OCI-LY3 (cell line): ENCODE data around the gene DNHD1.

Source experiments
- H2AFZ ChIP-seq: fragments of 200-600, 300-600 bp; shearing (Covaris generic); 2 replicates; pipeline ENCODE4 v1.6.0; 2014; ENCODE audit warnings: antibody characterized with exemption, low read depth, low read length
- H3K27ac ChIP-seq: fragments of 200-600, 300-600 bp; sonication (generic); 2 replicates; pipeline ENCODE4 v1.5.1; 2014; ENCODE audit warnings: mild to moderate bottlenecking, low read length, moderate library complexity, mixed read lengths
- H3K27me3 ChIP-seq: fragments of 200-600, 300-600 bp; sonication (generic); 2 replicates; pipeline ENCODE4 v1.6.1; 2014; ENCODE audit warnings: low read depth, low read length, mixed read lengths
- H3K36me3 ChIP-seq: fragments of 200-600, 300-600 bp; sonication (generic); replicated peaks from 2 replicates; pipeline ENCODE3; 2014; ENCODE audit warnings: low read depth, low read length, mixed read lengths
- H3K4me1 ChIP-seq: fragments of 300-600, 200-600 bp; sonication (generic); 2 replicates; pipeline ENCODE4 v1.6.1; 2014; ENCODE audit warnings: low read length, mixed read lengths
- H3K4me2 ChIP-seq: fragments of 200-600, 300-600 bp; sonication (generic); 2 replicates; pipeline ENCODE4 v1.6.1; 2014; ENCODE audit warnings: low read length, mixed read lengths
- H3K4me3 ChIP-seq: fragments of 300-600, 200-600 bp; sonication (generic); 2 replicates; pipeline ENCODE4 v1.5.1; 2014; ENCODE audit warnings: antibody characterized with exemption, mild to moderate bottlenecking, low read length, moderate library complexity
- H3K79me2 ChIP-seq: fragments of 300-600, 200-600 bp; shearing (Covaris generic); 2 replicates; pipeline ENCODE4 v1.6.1; 2014; ENCODE audit warnings: mild to moderate bottlenecking, low read length, mixed read lengths
- H3K9ac ChIP-seq: fragments of 300-600, 200-600 bp; shearing (Covaris generic); 2 replicates; pipeline ENCODE4 v1.6.0; 2014; ENCODE audit warnings: mild to moderate bottlenecking, low read length, moderate library complexity
- H3K9me3 ChIP-seq: fragments of 200-600, 300-600 bp; shearing (Covaris generic); 2 replicates; pipeline ENCODE4 v1.6.1; 2014; ENCODE audit warnings: low read length, mixed read lengths; ENCODE audit not compliant: insufficient read depth
- H4K20me1 ChIP-seq: fragments of 200-600, 300-600 bp; sonication (generic); 2 replicates; pipeline ENCODE4 v1.6.1; 2016; ENCODE audit warnings: low read length, mixed read lengths; ENCODE audit not compliant: insufficient read depth
- EZH2phosphoT487 ChIP-seq: fragments of 200-600 bp; shearing (Covaris generic); IDR thresholded peaks from 2 replicates; pipeline ENCODE4 v1.6.1; 2018; ENCODE audit warnings: antibody characterized with exemption, mixed run types, low read depth
- TF ChIP-seq, protein P1 (sequence below): fragments of 200-600, 300-600 bp; sonication (generic); IDR thresholded peaks from 2 replicates; pipeline ENCODE4 v1.5.1; 2014; ENCODE audit warnings: antibody characterized with exemption, low read length, low read depth

DNHD1 gene

DNA sequence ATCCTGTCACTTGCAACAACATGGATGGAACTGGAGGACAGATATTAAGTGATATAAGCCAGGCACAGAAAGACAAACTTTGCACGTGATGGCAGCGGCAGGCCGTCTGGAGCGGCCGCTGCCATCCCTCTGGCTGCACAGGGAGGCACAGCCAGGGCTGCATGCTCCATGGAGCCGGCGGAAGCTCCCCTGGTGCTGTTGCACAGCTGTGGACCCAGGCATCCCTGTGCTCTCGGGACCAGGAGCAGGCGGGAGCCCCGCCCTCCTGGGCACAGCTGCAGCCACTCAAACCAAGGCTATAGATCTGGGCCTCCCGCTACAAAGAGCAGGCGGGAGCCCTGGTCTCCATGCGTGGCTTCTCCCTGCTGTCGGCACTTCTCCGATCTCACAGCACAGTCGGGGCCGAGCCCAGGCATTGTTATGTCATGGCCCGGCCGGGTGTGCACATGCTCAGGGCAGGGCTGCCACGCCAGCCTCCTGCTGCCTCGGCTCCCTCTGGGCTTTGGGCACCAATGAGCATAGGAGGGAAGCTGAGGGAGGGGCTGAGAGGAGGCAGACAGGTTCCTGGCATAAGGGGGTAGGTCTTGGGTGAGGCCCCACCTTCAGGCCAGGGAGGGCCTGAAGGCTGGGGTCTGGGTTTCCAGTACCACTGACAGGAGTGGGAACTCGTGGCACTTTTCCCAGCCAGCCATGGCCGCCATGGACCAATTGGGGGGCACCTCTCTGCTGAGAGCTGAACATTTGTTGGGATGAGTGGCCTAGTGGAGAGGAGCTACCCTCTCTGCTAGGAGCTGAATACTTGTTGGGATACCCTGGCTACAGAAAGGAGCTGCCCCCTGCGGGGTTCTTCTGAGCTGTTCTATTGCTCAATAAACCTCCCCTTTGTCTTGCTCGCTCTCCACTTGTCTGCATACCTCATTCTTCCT lies 89.6 kb downstream of the DNHD1 start:
- H3K27me3 ChIP-seq: no peaks in the 10 kb centered on the region
- no peak overlapping the region for H3K4me3 ChIP-seq
- H3K79me2 ChIP-seq: no peaks in the 10 kb centered on the region; the same call in 1 of the 2 replicates
- no peaks in the 10 kb centered on the region for H3K4me1 ChIP-seq
- no peaks in the 10 kb centered on the region for H3K9me3 ChIP-seq
- H3K27ac ChIP-seq: no peak overlapping the region
- peaks cover 13% of the 10 kb centered on the region for H3K36me3 ChIP-seq
- H3K4me2 ChIP-seq: no peak overlapping the region
- no peak overlapping the region for H2AFZ ChIP-seq
- no peaks in the 10 kb centered on the region for H4K20me1 ChIP-seq
- H3K9ac ChIP-seq: no peak overlapping the region
- TF ChIP-seq, protein P1, sequence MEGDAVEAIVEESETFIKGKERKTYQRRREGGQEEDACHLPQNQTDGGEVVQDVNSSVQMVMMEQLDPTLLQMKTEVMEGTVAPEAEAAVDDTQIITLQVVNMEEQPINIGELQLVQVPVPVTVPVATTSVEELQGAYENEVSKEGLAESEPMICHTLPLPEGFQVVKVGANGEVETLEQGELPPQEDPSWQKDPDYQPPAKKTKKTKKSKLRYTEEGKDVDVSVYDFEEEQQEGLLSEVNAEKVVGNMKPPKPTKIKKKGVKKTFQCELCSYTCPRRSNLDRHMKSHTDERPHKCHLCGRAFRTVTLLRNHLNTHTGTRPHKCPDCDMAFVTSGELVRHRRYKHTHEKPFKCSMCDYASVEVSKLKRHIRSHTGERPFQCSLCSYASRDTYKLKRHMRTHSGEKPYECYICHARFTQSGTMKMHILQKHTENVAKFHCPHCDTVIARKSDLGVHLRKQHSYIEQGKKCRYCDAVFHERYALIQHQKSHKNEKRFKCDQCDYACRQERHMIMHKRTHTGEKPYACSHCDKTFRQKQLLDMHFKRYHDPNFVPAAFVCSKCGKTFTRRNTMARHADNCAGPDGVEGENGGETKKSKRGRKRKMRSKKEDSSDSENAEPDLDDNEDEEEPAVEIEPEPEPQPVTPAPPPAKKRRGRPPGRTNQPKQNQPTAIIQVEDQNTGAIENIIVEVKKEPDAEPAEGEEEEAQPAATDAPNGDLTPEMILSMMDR: no peak
- TF ChIP-seq EZH2phosphoT487: no peak

DNA sequence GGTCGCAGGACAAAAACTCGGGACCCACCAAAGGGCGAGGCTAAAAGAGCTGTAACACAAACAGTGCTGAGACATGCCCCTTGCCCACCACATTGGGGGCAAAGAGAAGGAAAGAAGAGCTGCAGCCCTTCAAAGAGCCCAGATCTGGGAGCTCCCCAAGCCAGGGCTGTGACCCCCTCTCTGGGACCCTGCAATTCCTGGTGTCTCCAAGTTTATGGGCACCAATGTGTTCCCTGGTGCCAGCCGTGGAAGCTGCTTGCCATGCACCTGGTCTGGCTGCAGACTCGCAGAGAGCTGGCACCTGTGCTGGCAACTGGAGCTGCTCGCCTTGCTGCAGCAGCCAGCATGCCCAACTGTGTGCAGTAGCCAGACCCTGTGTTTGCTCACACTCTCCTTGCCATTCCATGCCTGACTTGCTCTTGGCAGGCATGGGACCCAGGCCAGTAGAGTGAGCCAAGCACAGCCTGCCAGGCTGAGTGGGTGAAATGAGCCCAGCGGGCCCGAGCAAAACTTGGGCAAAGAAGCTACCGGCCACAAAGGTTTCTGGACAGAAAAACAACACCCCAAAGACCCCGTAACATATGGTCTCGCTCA lies 90.4 kb downstream of the DNHD1 start:
- no peak overlapping the region for H3K27ac ChIP-seq
- H3K36me3 ChIP-seq: peaks cover 16% of the 10 kb centered on the region
- no peak overlapping the region for H3K4me2 ChIP-seq
- no peak overlapping the region for H3K9ac ChIP-seq
- H3K9me3 ChIP-seq: no peaks in the 10 kb centered on the region
- no peaks in the 10 kb centered on the region for H4K20me1 ChIP-seq
- H2AFZ ChIP-seq: no peak overlapping the region
- no peaks in the 10 kb centered on the region for H3K27me3 ChIP-seq
- no peaks in the 10 kb centered on the region for H3K79me2 ChIP-seq
- no peaks in the 10 kb centered on the region for H3K4me1 ChIP-seq
- TF ChIP-seq EZH2phosphoT487: no peak
- TF ChIP-seq, protein P1: no peak
- H3K4me3 ChIP-seq: no peak overlapping the region

DNA sequence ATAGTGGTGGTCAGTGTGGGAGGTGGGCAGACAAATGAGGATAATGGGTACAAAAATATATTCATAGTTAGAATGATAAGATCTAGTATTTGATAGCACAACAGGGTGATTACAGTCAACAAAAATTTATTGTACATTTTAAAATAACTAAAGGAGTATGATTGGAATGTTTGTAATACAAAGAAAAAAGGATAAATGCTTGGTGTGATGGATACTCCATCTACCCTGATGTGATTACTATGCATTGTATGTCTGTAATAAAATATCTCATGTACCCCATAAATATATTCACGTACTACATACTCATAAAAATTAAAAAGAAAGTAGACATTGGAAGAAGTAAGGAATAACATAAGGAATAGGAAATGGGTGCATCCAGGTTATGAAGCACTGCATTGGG lies 90.9 kb downstream of the DNHD1 start:
- Histone ChIP-seq H2AFZ (no peak overlapping the region), H3K9me3 (no peaks in the 10 kb centered on the region), H3K27ac (no peak overlapping the region), H3K4me3 (no peak overlapping the region), H3K36me3 (peaks cover 21% of the 10 kb centered on the region), H3K4me2 (no peak overlapping the region), H3K27me3 (no peaks in the 10 kb centered on the region), H3K9ac (no peak overlapping the region), H3K79me2 (no peaks in the 10 kb centered on the region), H4K20me1 (no peaks in the 10 kb centered on the region), H3K4me1 (no peaks in the 10 kb centered on the region)
- TF ChIP-seq, protein P1: no peak
- TF ChIP-seq EZH2phosphoT487: no peak

DNA sequence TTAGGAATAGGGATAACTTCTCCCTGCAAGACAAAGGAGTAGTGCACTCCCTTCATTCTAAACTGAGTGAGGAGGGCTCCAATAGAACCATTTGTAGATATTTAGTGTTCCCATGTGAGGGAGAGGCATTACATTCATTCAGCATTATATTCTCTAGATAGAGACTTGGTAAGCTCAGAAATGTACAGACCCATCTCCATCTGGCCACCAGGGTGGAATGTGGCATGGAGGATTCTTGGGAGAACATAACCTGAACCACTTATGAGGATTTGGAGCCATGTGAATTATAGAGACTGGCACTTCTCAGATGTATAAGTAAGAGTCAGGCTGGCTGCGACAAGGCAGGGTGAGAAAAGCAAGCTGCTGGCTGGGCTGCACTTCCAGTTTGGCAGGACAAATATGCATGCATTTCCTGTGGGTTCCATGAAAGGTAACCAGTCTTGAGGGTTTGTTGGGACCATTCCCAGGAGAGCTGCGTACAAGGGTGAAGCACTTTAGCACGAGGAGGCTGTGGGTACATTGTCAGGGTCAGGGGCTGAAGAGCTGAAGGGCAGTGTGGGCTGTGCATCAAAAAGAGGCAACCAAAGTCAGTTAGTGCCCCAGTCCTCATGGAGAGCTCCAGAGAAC lies 97.2 kb downstream of the DNHD1 start:
- no peaks in the 10 kb centered on the region for H3K27me3 ChIP-seq
- H3K36me3 ChIP-seq: peaks cover 56% of the 10 kb centered on the region
- H3K4me3 ChIP-seq: no peak overlapping the region
- no peaks in the 10 kb centered on the region for H3K9me3 ChIP-seq
- H3K9ac ChIP-seq: no peak overlapping the region
- no peaks in the 10 kb centered on the region for H4K20me1 ChIP-seq
- H2AFZ ChIP-seq: no peak overlapping the region
- no peak overlapping the region for H3K4me2 ChIP-seq
- peaks cover 5% of the 10 kb centered on the region; the same call in 1 of the 2 replicates for H3K79me2 ChIP-seq
- no peaks in the 10 kb centered on the region for H3K4me1 ChIP-seq
- TF ChIP-seq, protein P1: no peak
- no peak for TF ChIP-seq EZH2phosphoT487
- H3K27ac ChIP-seq: no peak overlapping the region
